IPS DF 6.9 (cell line): ENCODE data around the gene ITGB2.

Source experiments
- DNase-seq: peaks from one replicate; pipeline ENCODE4 v3.0.0-alpha.2; 2013; ENCODE audit warnings: low read depth, low spot score
- H3K27ac ChIP-seq: one replicate; pipeline ENCODE4 v1.5.1; 2013; ENCODE audit warnings: low read length, control low read depth
- H3K27me3 ChIP-seq: 2 replicates; pipeline ENCODE4 v1.6.1; 2013; ENCODE audit warnings: mild to moderate bottlenecking, low read length; ENCODE audit not compliant: control insufficient read depth, insufficient read depth
- H3K36me3 ChIP-seq: 2 replicates; pipeline ENCODE4 v1.6.1; 2013; ENCODE audit warnings: low read length; ENCODE audit not compliant: control insufficient read depth, insufficient read depth
- H3K4me1 ChIP-seq: 2 replicates; pipeline ENCODE4 v1.6.1; 2013; ENCODE audit warnings: low read length; ENCODE audit not compliant: control insufficient read depth, insufficient read depth
- H3K4me3 ChIP-seq: 2 replicates; pipeline ENCODE4 v1.5.1; 2013; ENCODE audit warnings: mild to moderate bottlenecking, low read length
- H3K9me3 ChIP-seq: 2 replicates; pipeline ENCODE4 v1.6.1; 2013; ENCODE audit warnings: low read length, inconsistent platforms; ENCODE audit not compliant: control insufficient read depth, insufficient read depth
- WGBS: extraction: QIAGEN DNeasy Blood & Tissue Kit; methylation state at CpG from one replicate; pipeline ENCODE4 v1.1.7; 2013; ENCODE audit warnings: mixed read lengths, missing lambda C conversion rate; ENCODE audit not compliant: insufficient read length, insufficient coverage; 5-methylcytosine and 5-hydroxymethylcytosine counted together

The ITGB2 gene

DNA sequence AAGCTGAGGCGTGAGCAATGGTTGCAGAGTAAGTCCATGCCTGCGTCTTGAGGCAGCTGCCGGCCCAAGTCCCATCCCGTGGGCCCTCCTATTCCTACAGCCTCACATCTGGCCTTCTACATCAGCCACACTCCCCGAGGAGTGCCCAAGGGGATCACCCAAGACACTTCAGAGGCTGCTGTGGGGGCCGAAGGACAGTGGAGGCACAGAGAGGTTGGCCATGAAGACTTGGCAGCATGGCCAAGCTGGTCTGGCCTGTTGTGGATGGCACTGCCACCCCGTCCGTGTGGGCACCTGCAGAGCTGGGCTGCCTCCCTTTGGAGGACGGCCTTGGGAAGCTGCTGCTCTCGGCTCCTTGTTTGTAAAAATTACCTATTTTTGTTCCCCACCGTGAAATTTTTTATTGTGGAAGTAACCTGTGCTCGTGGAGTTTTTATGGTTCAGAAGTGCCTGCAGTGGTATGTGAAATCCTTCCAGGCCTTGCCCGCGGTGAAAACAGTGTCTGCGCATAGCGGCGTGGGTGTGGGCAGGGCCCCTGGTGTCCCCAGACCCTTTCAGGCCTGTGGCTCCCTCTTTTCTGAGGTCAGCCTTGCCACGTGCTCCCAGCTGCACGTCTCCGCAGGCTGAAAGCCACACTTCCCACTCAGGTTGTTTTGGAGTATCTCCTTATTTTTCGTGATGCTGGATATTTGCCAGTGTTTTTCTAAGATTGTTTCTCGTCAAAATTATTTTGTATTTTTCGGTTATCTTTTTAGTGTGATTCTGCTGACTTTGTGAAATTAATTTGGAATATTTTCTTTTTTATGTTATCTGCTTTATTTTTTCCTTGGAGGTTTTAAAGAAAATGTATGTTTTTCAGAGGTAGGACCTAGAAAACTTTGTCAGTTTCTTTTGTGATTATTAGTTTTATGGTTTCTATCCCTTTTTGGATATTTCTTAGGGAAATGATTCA, 39.7 kb upstream of the ITGB2 start:
- peaks cover 39% of the 10 kb centered on the region for H3K36me3 ChIP-seq
- no CpG with 5 or more reads among the region's 23 CpGs for WGBS

GRCh38 chr21:44959376-44960091, 38.8 kb upstream of the ITGB2 start:
- DNase-seq = no peak
- no peaks in the 10 kb centered on the region for H3K27me3 ChIP-seq
- H3K9me3 ChIP-seq = no peaks in the 10 kb centered on the region
- no peaks in the 10 kb centered on the region for H3K4me1 ChIP-seq
- no CpG with 5 or more reads among the region's 26 CpGs for WGBS
- no peak overlapping the region for H3K4me3 ChIP-seq
- H3K27ac ChIP-seq = no peak overlapping the region
- H3K36me3 ChIP-seq = peaks cover 43% of the 10 kb centered on the region

More for the DNA sequence above, 39.7 kb upstream of the ITGB2 start:
- Histone ChIP-seq H3K4me3 (no peak overlapping the region), H3K27ac (no peak overlapping the region), H3K27me3 (no peaks in the 10 kb centered on the region), H3K4me1 (no peaks in the 10 kb centered on the region), H3K9me3 (no peaks in the 10 kb centered on the region)
- DNase-seq = no peak

DNA sequence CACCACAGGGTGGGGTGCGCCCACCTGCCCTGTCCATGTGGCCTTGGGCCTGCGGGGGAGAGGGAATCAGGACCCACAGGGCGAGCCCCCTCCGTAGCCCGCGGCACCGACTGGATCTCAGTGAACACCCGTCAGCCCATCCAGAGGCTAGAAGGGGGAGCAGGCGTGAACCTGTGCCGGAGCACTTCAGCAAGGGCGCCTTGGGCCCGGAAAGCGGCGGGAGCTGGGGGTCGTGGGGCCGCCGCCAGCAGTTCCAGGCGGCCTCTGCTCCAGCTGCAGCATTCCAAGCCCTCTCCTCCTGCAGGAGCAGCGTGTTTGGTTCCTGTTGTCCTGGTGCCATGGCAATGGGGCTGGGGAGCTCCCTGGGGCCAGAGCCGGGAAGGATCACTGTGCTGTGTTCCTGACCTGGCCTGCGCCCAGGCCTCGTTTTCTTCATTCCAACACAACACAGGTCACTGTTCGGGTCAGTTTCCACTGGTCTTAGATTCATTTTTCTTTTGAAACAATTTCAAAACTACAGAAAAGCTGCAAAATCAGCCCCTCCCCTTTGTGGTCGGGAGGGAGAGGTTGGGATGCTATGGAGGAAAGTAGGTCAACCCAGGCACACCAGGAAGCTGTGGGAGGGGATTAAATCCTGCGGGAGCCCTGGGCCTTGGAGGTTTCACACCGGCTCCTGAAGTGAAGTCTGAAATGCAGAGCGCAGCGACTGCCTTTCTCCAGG, 37.9 kb upstream of the ITGB2 start:
- Histone ChIP-seq H3K36me3 (peaks cover 51% of the 10 kb centered on the region), H3K27ac (no peak overlapping the region), H3K4me3 (no peak overlapping the region), H3K9me3 (no peaks in the 10 kb centered on the region), H3K4me1 (no peaks in the 10 kb centered on the region), H3K27me3 (no peaks in the 10 kb centered on the region)
- no CpG with 5 or more reads among the region's 28 CpGs for WGBS
- DNase-seq = no peak

GRCh38 chr21:44957901-44958451, 37.3 kb upstream of the ITGB2 start:
- no CpG with 5 or more reads among the region's 26 CpGs for WGBS
- Histone ChIP-seq H3K36me3 (peaks cover 51% of the 10 kb centered on the region), H3K4me1 (no peaks in the 10 kb centered on the region), H3K27me3 (no peaks in the 10 kb centered on the region), H3K4me3 (no peak overlapping the region), H3K27ac (no peak overlapping the region), H3K9me3 (no peaks in the 10 kb centered on the region)
- no peak for DNase-seq

DNA sequence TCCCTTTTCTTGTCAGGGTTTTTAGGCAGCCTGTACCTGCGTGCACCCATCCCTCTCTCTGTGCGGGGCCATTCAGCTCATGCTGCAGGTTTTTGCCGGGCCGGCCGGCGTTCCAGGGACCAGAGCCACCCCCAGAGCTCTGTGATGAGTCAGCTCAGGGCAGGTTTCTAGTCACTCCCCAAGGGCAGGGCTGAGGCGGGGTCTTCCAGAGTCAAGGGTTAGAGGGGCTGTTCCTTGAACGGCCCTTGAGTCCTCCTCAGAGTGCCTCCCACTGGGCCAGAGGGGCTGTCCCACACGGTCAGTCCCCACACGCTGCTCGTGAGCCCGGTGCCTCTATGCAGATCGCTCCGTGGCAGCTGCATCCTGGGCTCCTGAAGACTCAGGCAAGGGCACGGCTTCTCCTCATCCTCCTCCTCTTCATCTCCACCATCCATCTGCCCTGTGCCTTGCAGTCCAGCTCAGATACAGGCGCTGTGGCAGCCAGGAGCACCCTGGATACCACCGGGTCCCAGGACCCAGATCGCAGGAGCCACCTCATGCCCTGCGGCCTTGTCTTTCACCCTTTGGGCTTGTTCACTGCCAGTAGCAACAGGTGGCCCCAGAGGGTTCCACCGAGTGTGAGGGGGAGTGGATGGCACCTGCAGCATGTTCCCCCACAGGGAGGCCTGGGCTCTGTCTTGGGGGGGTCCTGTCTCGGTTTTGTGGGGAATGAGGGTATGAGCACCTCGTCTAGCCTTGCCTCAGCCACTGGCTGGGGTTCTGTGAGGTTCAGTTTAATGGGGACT, 36.5 kb upstream of the ITGB2 start:
- H3K36me3 ChIP-seq = peaks cover 47% of the 10 kb centered on the region
- no peak for DNase-seq
- no peaks in the 10 kb centered on the region for H3K9me3 ChIP-seq
- H3K4me3 ChIP-seq = no peak overlapping the region
- WGBS = no CpG with 5 or more reads among the region's 22 CpGs
- no peaks in the 10 kb centered on the region for H3K27me3 ChIP-seq
- no peaks in the 10 kb centered on the region for H3K4me1 ChIP-seq
- no peak overlapping the region for H3K27ac ChIP-seq

GRCh38 chr21:44956356-44957046, 35.8 kb upstream of the ITGB2 start:
- H3K36me3 ChIP-seq = peaks cover 48% of the 10 kb centered on the region
- no peak overlapping the region for H3K27ac ChIP-seq
- H3K4me3 ChIP-seq = no peak overlapping the region
- no peaks in the 10 kb centered on the region for H3K27me3 ChIP-seq
- no peak for DNase-seq
- no peaks in the 10 kb centered on the region for H3K9me3 ChIP-seq
- no peaks in the 10 kb centered on the region for H3K4me1 ChIP-seq
- WGBS = no CpG with 5 or more reads among the region's 35 CpGs

DNA sequence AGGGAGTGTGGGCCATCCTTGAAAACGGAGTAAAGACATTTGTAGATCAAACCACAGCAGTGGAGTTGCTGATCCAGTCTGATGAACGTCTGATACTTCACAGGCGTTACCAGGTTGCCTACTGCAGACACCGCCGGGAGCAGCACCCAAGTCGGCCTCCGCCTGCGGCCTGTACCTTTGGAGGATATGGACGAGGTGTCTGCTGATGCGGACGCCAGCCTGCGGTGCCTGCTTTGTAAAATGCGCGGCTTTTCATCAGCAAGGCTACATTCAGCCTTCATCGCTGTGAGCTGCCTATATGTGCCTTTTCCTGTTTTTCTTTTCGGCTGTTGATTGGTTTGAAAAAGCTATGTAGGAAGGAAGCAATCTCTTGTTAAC, 35.1 kb upstream of the ITGB2 start:
- WGBS = no CpG with 5 or more reads among the region's 16 CpGs
- H3K27ac ChIP-seq = no peak overlapping the region
- no peaks in the 10 kb centered on the region for H3K4me1 ChIP-seq
- peaks cover 53% of the 10 kb centered on the region for H3K36me3 ChIP-seq
- H3K4me3 ChIP-seq = no peak overlapping the region
- H3K27me3 ChIP-seq = no peaks in the 10 kb centered on the region
- no peak for DNase-seq
- no peaks in the 10 kb centered on the region for H3K9me3 ChIP-seq

- Histone ChIP-seq H3K36me3 (peaks cover 49% of the 10 kb centered on the region), H3K4me3 (no peak overlapping the region), H3K4me1 (no peaks in the 10 kb centered on the region), H3K27me3 (no peaks in the 10 kb centered on the region), H3K27ac (no peak overlapping the region), H3K9me3 (no peaks in the 10 kb centered on the region)
- WGBS = no CpG with 5 or more reads among the region's 21 CpGs
- no peak for DNase-seq
Observed at GRCh38 chr21:44955141-44955797, 34.6 kb upstream of the ITGB2 start.

- WGBS = no CpG with 5 or more reads among the region's 22 CpGs
- no peak overlapping the region for H3K4me3 ChIP-seq
- H3K27me3 ChIP-seq = no peaks in the 10 kb centered on the region
- peaks cover 42% of the 10 kb centered on the region for H3K36me3 ChIP-seq
- H3K27ac ChIP-seq = no peak overlapping the region
- H3K4me1 ChIP-seq = 0 out of 2 replicates have a peak, but pooled peaks cover 2% of the 10 kb centered on the region
- H3K9me3 ChIP-seq = no peaks in the 10 kb centered on the region
- DNase-seq = no peak
Observed at GRCh38 chr21:44954281-44954771, 33.6 kb upstream of the ITGB2 start.
